SW 1271 (cell line): ENCODE data around the gene THAP2.
"Not testable (repeated sequence)": the region's sequence is repeated elsewhere in the genome, so short reads cannot be mapped to it uniquely, and the experiment has no call there.

Source experiments
- DNase-seq, 2 experiments: peaks; one replicate each; lab custom pipeline; 2025; lab: John Stamatoyannopoulos, UW

Gene THAP2

DNA sequence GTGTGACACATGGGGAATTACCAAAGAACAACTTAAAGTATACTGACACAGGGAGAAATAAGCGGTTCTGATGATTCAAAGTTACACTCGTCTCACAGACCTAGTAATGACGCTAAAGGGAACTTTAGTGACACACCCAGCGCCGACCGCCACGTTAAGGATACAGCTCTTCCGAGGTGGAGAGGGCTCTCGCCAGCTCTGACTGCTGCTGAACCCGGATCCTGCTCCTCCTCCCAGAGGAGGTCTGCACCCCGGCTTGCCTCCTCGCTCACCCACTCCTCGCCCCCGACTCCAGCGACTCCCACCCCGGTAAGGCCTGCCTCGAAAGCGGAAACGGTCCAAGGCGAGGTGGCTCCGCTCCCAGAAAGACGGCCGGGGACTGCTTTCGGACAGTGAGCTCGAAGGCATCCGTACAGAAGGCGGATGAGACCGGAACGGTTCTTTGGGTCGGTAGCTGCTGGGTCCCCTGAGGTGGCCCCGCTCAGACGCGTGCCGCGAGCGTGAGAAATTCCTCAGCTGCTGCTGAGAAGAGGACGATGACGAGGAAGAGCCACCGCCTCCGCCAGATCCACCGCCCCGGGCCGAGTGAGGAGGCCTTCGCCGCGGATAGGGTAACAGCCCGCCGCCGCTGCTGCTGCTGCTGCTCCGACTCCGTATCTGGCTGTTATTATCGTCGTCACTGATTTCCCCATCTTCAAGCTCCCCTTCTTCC is 1.1 kb upstream of the THAP2 start:
- peak in 1 of 2 experiments; percentile 63 for DNase-seq

DNA sequence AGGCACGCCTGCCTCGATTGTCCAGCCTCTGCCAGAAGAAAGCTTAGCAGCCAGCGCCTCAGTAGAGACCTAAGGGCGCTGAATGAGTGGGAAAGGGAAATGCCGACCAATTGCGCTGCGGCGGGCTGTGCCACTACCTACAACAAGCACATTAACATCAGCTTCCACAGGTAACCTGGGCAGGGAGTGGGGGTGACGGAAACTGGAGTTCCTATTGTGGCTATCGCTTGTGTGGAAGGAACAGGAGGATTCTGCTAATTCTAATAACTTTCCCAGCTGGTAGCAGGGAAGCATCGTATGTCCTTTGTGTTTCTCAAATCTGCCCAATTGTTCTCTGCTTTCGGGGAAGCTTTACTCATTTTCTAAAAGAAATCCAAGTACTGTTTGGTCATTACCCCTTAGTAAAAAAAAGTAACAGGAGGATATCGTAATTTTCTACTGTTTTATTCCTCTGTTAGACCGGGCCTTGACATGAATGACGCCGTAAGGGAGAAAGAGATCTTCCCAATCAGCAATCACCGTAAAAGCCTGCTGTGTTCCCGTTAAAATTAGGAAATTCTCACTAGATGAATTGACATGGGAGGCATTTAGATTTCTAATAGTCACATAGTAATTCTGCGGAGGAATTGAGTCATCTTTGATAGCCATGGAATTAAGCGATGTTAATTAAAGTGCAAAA is 449 bp downstream of the THAP2 start:
- DNase-seq, result no peak

DNA sequence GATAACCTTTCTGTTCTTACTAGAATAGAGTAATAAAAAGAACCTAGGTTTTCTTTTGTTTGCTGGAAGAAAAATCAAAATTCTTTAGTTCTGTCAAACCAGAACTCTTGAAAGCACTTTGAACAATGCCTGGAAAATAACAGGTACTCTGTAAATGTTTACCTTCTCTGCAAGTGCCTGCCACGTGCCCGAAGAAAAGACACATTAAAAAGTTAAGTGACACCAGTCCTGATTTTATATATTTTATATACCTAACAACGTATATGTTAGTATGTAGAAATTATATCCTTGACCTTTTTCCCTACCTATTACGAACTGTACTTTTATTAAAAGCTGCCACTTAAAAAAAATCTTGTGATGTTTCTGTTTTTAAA is 976 bp downstream of the THAP2 start:
- DNase-seq, result no peak

DNA sequence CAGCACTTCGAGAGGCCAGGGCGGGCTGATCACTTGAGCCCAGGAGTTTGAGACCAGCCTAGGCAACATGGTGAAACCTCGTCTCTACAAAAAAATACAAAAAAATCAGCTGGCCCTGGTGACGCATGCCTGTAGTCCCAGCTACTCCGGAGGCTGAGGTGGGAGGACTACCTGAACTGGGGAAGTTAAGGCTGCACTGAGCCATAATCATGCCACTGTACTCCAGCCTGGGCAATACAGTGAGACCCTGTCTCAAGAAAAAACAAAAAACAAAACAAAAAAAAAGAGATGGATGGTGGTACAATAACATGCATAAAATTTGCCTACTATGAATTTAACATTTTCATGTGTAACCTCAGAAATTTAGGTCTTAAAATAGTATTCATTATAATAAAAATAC is 2.2 kb downstream of the THAP2 start:
- DNase-seq, result no peak

DNA sequence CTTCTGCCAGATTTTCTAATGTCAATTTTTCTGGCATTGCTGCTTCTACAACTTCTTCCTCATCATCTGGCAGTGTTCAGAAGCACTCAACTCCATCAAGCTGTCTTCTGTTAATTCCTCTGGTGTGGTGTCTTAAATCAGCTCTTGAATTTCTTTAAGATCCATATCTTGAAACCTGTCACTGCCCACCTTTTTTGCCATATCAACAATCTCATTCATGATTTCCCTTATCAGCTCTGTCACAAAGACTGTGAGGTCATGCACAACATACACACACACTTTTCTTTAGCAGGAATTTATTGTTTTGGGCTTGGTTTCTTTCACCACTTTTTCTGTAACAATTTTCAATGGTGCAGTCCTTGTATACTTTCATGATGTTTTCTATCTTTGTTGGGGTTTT is 7.2 kb downstream of the THAP2 start:
- DNase-seq, result no peak

DNA sequence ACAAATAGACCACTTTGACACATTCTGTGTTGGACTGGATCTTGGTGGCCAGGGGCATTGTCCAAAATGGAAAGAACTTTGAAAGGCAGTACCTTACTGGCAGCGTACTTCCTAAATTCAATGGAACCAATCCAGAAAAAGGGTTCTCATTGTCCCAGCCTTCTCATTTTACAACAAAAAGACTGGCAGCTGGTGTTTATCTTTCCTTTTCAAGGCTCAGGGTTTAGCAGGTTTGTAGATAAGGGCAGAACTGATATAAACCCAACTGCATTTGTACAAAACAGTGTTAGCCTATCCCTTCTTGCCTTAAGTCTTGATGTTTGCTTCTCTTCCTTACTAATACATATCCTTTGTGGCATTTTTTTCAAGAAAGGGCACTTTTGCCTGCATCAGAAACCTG is 7.7 kb downstream of the THAP2 start:
- DNase-seq, result no peak

DNA sequence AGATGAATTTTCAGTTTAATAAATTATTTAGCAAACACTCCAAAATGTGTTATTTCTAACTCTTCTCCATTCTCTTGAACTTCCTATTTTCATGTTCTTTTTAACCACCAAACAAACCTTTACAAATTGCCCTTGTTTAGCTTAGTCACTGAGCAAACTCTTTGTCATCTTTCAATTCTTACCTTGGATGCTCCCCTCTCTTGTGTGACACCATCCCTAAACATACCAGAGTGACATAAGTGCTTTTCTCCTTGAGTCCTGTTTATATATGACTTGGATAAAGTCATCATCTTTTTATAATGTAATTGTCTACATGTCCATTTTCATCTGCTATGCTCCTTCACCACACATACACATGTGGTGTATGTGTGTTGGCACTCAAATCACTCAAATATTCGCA is 18.4 kb downstream of the THAP2 start:
- DNase-seq, result no peak

DNA sequence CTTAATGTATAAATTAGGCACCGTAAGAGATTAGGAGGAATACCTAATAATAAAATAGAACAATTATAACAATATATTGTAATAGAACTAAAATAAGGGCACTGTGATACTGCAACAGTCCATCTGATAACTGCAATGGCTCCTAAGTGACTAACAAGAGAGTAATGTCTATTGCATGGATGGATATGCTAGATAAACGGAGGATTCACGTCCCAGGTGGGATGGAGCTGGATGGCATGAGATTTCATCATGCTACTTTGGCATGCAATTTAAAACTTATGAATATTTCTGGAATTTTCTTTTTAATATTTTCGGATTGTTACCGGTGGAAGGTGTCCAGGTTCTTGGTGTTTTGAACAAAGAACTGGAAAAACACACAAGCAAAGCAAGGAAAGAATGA is 19.5 kb downstream of the THAP2 start:
- no peak for DNase-seq

DNA sequence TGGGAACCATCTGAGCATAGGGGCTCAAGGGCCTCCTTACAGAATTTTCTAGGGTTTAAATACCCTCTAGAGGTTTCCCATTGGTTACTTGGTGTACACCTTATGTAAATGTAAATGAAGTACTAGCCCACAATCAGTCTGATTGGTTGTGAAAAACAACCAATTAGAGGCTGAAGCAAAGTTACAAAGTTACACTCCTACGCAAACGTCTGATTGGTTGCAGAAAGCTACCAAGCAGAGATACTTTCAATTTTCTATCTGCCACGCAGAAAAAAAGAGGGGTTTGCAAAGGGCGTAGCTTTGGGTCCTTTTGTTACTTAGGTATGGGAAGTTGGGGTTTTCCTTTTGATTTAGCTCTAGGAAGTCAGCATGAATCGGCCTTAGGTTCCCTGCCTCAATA is 20.0 kb downstream of the THAP2 start:
- DNase-seq, result no peak

DNA sequence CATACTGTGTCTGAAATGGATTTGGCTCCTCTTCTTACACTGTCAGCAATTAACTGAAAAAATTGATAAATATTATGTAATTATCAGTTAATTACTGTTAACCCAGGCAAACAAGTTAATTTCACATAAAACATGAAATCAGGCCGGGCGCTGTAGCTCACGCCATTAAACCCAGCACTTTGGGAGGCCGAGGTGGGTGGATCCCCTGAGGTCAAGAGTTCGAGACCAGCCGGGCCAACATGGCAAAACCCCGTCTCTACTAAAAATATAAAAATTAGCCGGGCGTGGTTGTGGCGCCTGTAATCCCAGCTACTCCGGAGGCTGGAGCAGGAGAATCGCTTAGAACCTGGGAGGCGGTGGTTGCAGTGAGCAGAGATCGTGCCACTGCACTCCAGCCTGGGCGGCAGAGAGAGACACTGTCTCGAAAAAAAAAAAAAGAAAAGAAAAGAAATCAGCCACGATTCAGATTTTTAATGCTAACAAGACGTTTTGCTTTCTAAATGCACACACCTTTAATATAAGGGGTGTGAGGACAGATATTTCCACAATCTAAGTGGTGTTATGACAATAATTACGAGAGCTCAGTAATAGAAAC is 21.3 kb downstream of the THAP2 start:
- DNase-seq, result no peak

DNA sequence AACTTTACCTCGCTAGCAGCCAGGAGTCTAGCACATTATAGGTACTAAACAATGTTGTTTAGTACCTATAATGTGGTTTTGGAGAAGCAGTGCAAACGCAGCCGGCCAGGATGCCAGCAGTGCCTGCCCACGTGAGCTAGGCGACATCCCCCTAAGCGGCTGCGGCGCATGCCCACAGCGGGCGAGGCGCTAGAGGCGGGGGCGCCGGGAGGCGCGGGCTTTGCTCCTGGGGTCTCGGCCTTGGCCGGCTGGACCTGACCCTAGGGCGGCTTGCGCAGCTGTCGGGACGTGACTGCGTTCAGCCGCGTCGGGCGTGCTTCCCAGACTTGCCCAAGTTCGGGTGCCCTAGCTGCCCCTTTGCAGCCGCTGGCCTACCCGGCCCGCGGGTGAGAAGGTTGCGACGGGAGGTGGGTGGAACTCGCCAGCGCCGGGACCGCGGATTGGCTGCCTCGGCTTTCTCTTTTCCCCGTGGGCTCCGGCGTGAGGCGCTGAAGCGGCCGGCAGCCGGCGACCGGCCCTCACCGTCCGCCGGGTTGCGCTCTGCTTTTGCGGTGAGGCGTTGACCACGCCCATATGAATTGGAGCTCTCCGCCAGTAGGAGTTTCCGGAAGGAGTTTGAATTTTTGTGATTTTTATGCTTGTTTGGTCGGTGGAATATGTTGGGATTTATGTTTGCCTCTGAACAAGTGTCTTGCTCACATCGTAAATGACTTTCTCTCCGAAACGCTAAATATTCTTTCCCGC is 22.0 kb downstream of the THAP2 start, which contains the start of gene TMEM19:
TMEM19 (plus strand) TSS at position 169 of the 744 bp plus-strand sequence. CDS start 599 bp downstream, outside the sequence.
- DNase-seq, result peak; percentile 63 to 90

DNA sequence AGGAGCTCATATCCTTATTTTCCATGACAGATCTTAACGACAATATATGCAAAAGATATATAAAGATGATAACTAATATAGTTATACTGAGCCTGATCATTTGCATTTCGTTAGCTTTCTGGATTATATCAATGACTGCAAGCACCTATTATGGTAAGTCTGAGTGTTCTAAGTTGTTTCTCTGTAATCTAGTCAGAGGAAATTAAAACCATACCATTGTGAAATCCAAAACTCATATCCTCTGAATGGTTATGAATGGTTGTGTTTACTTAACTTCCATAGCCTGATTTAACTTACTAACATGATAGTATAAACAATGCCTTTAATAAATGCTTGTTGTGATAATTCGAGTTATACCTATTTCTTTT is 22.5 kb downstream of the THAP2 start:
- DNase-seq, result no peak

DNA sequence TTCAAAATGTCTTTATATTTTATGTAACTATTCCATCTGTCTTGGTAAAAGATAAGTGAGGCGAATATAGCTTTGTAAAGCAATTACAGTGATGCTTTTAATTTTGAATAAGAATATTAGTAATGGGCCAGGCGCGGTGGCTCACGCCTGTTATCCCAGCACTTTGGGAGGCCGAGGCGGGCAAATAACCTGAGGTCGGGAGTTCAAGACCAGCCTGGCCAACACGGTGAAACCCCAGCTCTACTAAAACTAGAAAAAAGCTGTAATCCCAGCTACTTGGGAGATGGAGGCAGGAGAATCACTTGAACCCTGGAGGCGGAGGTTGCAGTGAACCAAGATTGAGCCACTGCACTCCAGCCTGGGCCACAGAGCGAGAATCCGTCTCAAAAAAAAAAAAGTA is 23.1 kb downstream of the THAP2 start:
- DNase-seq, result not testable (repeated sequence)

DNA sequence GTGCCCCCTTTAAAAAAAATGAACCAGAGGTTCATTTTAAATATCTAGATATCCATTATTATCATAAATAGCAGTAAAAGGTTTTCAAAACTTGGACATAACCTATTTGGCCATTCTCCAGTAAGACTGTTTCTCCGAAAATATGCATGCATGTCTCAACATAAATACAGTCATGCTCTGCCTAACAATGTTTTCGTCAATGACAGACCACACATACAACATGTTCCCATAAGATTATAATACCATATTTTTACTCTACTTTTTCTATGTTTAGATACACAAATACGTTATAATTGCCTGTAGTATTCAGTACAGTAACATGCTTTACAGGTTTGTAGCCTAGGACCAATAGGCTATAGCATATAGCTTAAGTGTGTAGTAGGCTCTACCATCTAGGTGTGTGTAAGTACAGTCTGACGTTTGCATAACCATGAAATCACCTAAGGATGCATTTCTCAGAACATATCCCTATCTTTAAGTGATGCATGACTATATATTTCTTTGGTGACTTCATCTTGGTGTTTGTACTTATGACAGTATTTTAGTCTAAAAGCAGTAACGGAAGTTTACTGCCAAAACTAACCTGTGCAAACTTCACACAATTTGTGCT is 25.0 kb downstream of the THAP2 start:
- no peak for DNase-seq

DNA sequence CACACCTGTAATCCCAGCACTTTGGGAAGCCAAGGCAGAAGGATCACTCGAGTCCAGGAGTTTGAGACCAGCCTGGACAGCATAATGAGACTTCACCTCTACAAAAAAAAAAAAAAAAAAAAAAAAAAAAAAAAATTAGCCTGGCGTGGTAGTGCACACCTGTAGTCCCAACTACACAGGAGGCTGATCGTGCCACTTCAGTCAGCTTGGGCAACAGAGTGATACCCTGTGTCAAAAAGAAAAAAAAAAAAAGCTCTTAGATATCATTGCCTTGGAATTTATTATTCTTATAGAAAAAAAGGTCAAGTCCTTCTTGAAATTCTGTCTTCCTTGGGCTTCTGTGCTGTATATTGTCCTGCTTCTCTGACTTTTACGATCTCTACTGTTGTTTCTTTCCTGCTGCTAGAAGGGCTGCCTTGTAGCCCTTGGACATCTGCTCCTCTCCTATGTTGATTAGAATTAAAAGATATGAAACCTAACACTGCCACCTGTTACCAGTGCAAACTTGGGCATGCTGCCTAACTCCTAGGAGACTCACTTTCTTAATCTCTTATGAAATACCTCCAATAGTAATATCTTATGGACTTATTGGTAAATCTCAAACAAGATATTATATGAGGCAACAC is 27.5 kb downstream of the THAP2 start:
- DNase-seq, result no peak

DNA sequence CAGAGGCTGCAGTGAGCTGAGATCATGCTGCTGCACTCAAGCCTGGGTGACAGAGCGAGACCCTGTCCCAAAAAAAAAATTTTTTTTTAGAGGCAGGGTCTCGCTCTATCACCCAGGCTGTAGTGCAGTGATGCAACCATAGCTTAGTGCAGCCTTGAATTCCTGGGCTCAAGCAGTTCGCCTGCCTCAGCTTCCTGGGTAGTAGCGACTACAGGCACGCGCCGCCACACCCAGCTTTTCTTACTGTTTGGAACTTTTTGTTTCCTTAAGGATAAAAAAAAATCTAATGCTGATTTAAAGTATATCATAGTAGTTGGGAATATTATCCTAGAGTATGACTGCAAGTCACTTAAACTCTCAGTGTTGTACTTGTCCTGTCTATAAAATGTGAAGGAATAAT is 29.0 kb downstream of the THAP2 start:
- no peak for DNase-seq

DNA sequence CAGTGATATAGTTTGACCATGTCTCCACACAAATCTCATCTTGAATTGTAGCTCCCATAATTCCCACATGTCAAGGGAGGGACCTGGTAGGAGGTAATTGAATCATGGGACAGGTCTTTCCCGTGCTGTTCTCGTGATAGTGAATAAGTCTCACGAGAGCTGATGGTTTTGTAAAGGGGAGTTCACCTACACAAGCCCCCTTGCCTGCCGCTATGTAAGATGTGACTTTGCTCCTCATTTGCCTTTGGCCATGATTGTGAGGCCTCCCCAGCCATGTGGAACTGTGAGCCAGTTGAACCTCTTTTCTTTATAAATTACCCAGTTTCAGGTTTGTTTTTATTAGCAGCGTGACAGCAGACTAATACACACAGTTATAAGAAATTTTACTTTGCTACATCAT is 29.6 kb downstream of the THAP2 start:
- not testable (repeated sequence) for DNase-seq

DNA sequence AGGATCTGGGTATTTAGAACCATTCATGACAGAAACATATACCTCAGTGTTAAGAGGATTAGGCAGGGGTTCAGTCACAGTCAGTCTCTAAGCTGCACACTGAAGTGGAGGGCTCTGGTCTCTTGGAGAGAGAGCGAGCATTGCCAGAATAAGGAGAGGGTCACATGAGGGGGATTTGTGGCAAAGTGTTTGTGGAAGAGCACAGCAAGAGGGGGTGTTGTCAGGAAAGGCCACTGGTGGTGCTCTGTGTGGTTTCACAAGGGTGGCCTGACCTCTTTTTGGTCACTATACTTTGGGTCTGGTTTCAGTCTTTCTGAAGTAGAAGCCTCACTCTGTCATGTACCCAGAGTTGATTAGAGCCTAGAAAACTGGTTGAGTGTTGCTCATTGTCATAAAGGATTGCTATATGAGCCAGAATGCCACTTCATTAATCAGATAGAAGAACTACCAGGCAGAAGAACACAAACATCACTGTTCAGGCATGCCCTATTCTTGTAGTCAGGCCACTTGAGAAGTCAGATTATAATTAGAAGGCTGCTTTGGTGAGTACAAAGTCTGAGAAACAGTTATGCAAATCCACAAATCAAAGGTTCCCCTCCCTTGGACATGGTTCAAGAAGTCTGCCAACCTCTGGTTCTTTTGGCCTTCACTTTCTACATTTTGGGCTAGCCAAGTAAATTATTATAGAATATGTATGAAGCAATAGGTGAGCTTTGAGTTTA is 30.2 kb downstream of the THAP2 start:
- DNase-seq, result no peak

DNA sequence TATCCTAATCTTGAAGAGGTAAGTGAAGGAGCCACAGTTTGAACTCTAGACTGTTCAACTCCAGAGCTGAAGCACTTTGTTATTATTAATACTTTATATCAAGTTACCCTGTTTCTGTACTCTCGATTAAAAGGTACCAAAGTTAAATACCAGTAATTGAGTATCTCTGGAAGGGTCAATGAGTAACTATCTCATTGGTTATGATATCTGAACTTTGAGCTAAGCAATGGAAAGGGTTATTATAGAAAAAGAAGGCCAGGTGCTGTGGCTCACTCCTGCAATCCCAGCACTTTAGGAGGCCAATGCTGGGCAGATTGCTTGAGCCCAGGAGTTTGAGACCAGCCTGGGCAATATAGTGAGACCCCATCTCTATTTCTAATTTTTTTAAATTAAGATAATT is 31.7 kb downstream of the THAP2 start:
- DNase-seq, result no peak

DNA sequence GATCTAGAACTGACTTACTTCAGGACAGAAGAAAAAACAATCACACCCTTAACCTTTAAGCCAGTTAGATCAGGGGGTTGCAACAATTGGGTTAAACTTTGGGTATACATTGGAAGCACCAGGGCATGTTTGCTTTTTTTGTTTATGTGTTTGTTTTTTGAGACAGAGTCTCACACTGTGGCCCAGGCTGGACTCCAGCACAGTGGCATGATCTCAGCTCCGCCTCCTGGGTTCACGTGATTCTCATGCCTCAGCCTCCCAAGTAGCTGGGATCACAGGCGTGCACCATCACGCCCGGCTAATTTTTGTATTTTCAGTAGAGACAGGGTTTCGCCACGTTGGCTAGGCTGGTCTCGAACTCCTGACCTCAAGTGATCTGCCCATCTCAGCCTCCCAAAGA is 38.1 kb downstream of the THAP2 start:
- not testable (repeated sequence) for DNase-seq

DNA sequence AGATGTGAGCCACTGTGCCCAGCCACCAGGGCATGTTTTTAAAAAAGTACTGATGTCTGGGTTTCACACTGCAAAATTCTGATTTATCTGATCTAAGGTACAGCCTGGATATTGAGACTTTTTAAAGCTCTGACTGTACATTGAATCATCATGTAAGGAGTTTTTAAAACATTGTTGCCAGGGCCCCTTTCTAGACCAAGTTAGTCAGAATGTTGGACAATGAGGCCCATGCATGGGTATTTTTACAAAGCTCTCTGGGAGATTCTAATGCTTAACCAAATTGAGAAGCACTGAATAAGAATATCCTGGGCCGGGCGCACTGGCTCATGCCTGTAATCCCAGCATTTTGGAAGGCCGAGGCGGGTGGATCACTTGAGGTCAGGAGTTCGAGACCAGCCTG is 38.5 kb downstream of the THAP2 start:
- DNase-seq, result no peak
